H1 (cell line): Measurements from ENCODE around the gene CHRM4. TPM values are rescaled to one million over a fixed set of nuclear protein-coding genes. Genes with fewer than 3 reads are reported as not detected.

Source experiments
- CTCF ChIA-PET: fragments of 300-600 bp; sonication (Branson Sonifier 250); formaldehyde crosslinking; loops from one replicate; lab custom pipeline; 2021; ENCODE audit not compliant: partially characterized antibody; lab: Charles Lee
- POLR2A ChIA-PET: fragments of 300-600 bp; sonication (Branson Sonifier 250); formaldehyde crosslinking; loops from one replicate; lab custom pipeline; 2021; ENCODE audit warnings: inconsistent platforms; ENCODE audit not compliant: partially characterized antibody; lab: Charles Lee
- DNase-seq, 2 experiments: peaks; one replicate each; pipeline versions ENCODE4 v3.0.0 to v3.0.0-alpha.2; 2010 to 2022; ENCODE audit warnings: low spot score in 2 of 2, low read depth in 1 of 2, mixed read lengths in 1 of 2
- FAIRE-seq: peaks from 2 replicates; lab custom pipeline; 2011; peaks lifted over from hg19 to GRCh38; lab: Jason Lieb, UNC
- H2AFZ ChIP-seq: 2 replicates; pipeline ENCODE4 v1.8.1; 2012; ENCODE audit warnings: low read length, inconsistent platforms
- H2AK5ac ChIP-seq: 2 replicates; pipeline ENCODE4 v1.6.1; 2013; ENCODE audit warnings: low read depth, low read length
- H2BK120ac ChIP-seq: replicated peaks from 2 replicates; pipeline ENCODE3; 2013; ENCODE audit warnings: low read depth, low read length, inconsistent platforms
- H2BK12ac ChIP-seq: 2 replicates; pipeline ENCODE4 v1.6.1; 2013; ENCODE audit warnings: low read depth, low read length
- H2BK15ac ChIP-seq: 2 replicates; pipeline ENCODE4 v1.6.1; 2013; ENCODE audit warnings: low read length
- H2BK20ac ChIP-seq: 2 replicates; pipeline ENCODE4 v1.6.1; 2013; ENCODE audit warnings: low read length
- H2BK5ac ChIP-seq: 2 replicates; pipeline ENCODE4 v1.6.1; 2013; ENCODE audit warnings: low read depth, low read length
- H3K14ac ChIP-seq: 2 replicates; pipeline ENCODE4 v1.6.1; 2013; ENCODE audit warnings: inconsistent platforms; ENCODE audit not compliant: insufficient read length
- H3K18ac ChIP-seq: 2 replicates; pipeline ENCODE4 v1.6.1; 2013; ENCODE audit warnings: low read length; ENCODE audit errors: extremely low read depth
- H3K23ac ChIP-seq: 2 replicates; pipeline ENCODE4 v1.6.1; 2013; ENCODE audit warnings: inconsistent platforms; ENCODE audit not compliant: insufficient read length
- H3K23me2 ChIP-seq: 2 replicates; pipeline ENCODE4 v1.6.1; 2013; ENCODE audit warnings: low read depth, low read length
- H3K27ac ChIP-seq: 2 replicates; pipeline ENCODE4 v1.6.1; 2011; ENCODE audit warnings: low read depth, low read length, inconsistent platforms
- H3K27me3 ChIP-seq, 4 experiments: replicated peaks in 1 of 4; 1 replicate in 1 of 4; 2 replicates in 3 of 4; pipeline versions ENCODE4 v1.6.1 to v1.8.1; 2011 to 2013; ENCODE audit warnings: low read length in 3 of 4, mild to moderate bottlenecking in 3 of 4, inconsistent platforms in 2 of 4, mixed read lengths in 2 of 4, moderate library complexity in 1 of 4; ENCODE audit not compliant: control insufficient read depth in 3 of 4, insufficient read depth in 3 of 4; ENCODE audit errors: extremely low read depth in 1 of 4
- H3K36me3 ChIP-seq, 4 experiments: 2 replicates each; pipeline versions ENCODE4 v1.6.1 to v1.8.1; 2011 to 2013; ENCODE audit warnings: mild to moderate bottlenecking in 4 of 4, low read length in 3 of 4, moderate library complexity in 2 of 4, control low read depth in 1 of 4, inconsistent platforms in 1 of 4; ENCODE audit not compliant: insufficient read depth in 4 of 4, control insufficient read depth in 2 of 4
- H3K4ac ChIP-seq: replicated peaks from 2 replicates; pipeline ENCODE3; 2013; ENCODE audit warnings: low read length, low read depth, mixed read lengths, inconsistent platforms; ENCODE audit not compliant: insufficient read length
- H3K4me1 ChIP-seq, 4 experiments: replicated peaks in 1 of 4; 1 replicate in 1 of 4; 2 replicates in 3 of 4; pipeline versions ENCODE4 v1.6.1 to v1.8.1; 2011 to 2013; ENCODE audit warnings: low read length in 3 of 4, inconsistent platforms in 2 of 4, mixed read lengths in 1 of 4; ENCODE audit not compliant: insufficient read depth in 4 of 4, control insufficient read depth in 3 of 4
- H3K4me2 ChIP-seq, 2 experiments: 2 replicates each; pipeline versions ENCODE4 v1.6.1 to v1.8.1; 2011 to 2013; ENCODE audit warnings: low read depth in 2 of 2, low read length in 2 of 2, control low read depth in 1 of 2, inconsistent platforms in 1 of 2, mild to moderate bottlenecking in 1 of 2; ENCODE audit not compliant: insufficient read depth in 1 of 2
- H3K4me3 ChIP-seq, 4 experiments: fragments of 200-600, 300-600 bp in 1 of 4; sonication (generic), shearing (Covaris generic), sonication (Bioruptor Twin) in 1 of 4; 2 replicates each; pipeline versions ENCODE4 v1.5.1 to v1.8.1; 2011 to 2016; ENCODE audit warnings: low read length in 4 of 4, low read depth in 3 of 4, control low read depth in 2 of 4, inconsistent platforms in 2 of 4, mild to moderate bottlenecking in 2 of 4, mixed read lengths in 1 of 4, moderate library complexity in 1 of 4; ENCODE audit not compliant: insufficient read depth in 2 of 4; ENCODE audit errors: extremely low read depth in 1 of 4
- H3K56ac ChIP-seq: replicated peaks from 2 replicates; pipeline ENCODE3; 2013; ENCODE audit warnings: low read depth, mild to moderate bottlenecking, mixed read lengths, low read length, inconsistent platforms; ENCODE audit not compliant: insufficient read length
- H3K79me1 ChIP-seq: 2 replicates; pipeline ENCODE4 v1.6.1; 2013; ENCODE audit warnings: low read depth, low read length, control low read depth
- H3K79me2 ChIP-seq, 2 experiments: 2 replicates each; pipeline versions ENCODE4 v1.6.1 to v1.8.1; 2012 to 2013; ENCODE audit warnings: low read length in 2 of 2, mild to moderate bottlenecking in 2 of 2, inconsistent platforms in 1 of 2; ENCODE audit not compliant: insufficient read depth in 2 of 2, control insufficient read depth in 1 of 2
- H3K9ac ChIP-seq, 4 experiments: replicated peaks in 1 of 4; 1 replicate in 1 of 4; 2 replicates in 3 of 4; pipeline versions ENCODE4 v1.6.1 to v1.8.1; 2011 to 2013; ENCODE audit warnings: low read depth in 3 of 4, low read length in 3 of 4, control low read depth in 2 of 4, mild to moderate bottlenecking in 2 of 4, moderate library complexity in 2 of 4, inconsistent platforms in 1 of 4; ENCODE audit errors: extremely low read depth in 1 of 4
- H3K9me3 ChIP-seq, 2 experiments: 2 replicates each; pipeline versions ENCODE4 v1.6.1 to v1.8.1; 2012 to 2013; ENCODE audit warnings: mild to moderate bottlenecking in 2 of 2, moderate library complexity in 2 of 2, control low read depth in 1 of 2, inconsistent platforms in 1 of 2, low read depth in 1 of 2, low read length in 1 of 2, mixed read lengths in 1 of 2; ENCODE audit not compliant: insufficient read depth in 2 of 2
- H4K20me1 ChIP-seq, 2 experiments: replicated peaks in 1 of 2; 2 replicates each; pipeline versions ENCODE3 to v1.8.1; 2011 to 2013; ENCODE audit warnings: inconsistent platforms in 2 of 2, low read length in 2 of 2, mild to moderate bottlenecking in 1 of 2; ENCODE audit not compliant: insufficient read depth in 2 of 2, control insufficient read depth in 1 of 2
- H4K5ac ChIP-seq: 2 replicates; pipeline ENCODE4 v1.6.1; 2013; ENCODE audit warnings: low read length, low read depth, mixed read lengths, inconsistent platforms; ENCODE audit not compliant: insufficient read length
- H4K8ac ChIP-seq: 2 replicates; pipeline ENCODE4 v1.8.0; 2013; ENCODE audit warnings: mild to moderate bottlenecking, moderate library complexity, low read length, inconsistent platforms; ENCODE audit not compliant: insufficient read depth; ENCODE audit errors: extremely low read depth
- H4K91ac ChIP-seq: replicated peaks from 2 replicates; pipeline ENCODE3; 2013; ENCODE audit warnings: low read length, mixed read lengths, inconsistent platforms; ENCODE audit not compliant: insufficient read length
- CBX8 ChIP-seq: fragments of 300-800, 300-1000 bp; sonication (generic); IDR thresholded peaks from 2 replicates; pipeline ENCODE4 v1.7.1; 2016; ENCODE audit warnings: low read depth, low read length, borderline replicate concordance
- EGR1 ChIP-seq: IDR thresholded peaks from 2 replicates; pipeline ENCODE4 v1.6.1; 2011; ENCODE audit warnings: low read depth, low read length, borderline replicate concordance
- SAP30 ChIP-seq: fragments of 300-600 bp; sonication (generic); IDR thresholded peaks from 2 replicates; pipeline ENCODE4 v1.7.1; 2012; ENCODE audit warnings: low read length, moderate library complexity, mild to moderate bottlenecking, inconsistent platforms; ENCODE audit not compliant: insufficient read depth, insufficient replicate concordance
- SRF ChIP-seq: IDR thresholded peaks from 2 replicates; pipeline ENCODE4 v1.6.1; 2011; ENCODE audit warnings: mild to moderate bottlenecking, low read depth, low read length, moderate library complexity
- WGBS, 2 experiments: shearing (Covaris generic) in 1 of 2; methylation state at CpG; one replicate each; pipeline versions ENCODE4 v1.1.6 to v1.1.7; 2013 to 2015; ENCODE audit warnings: low lambda C conversion rate in 2 of 2, mixed read lengths in 2 of 2, inconsistent platforms in 1 of 2, low coverage in 1 of 2, missing lambda C conversion rate in 1 of 2; ENCODE audit not compliant: insufficient replicate concordance in 2 of 2, insufficient coverage in 1 of 2, insufficient read length in 1 of 2; ENCODE audit errors: extremely low coverage in 1 of 2, missing lambda C conversion rate in 1 of 2; 5-methylcytosine and 5-hydroxymethylcytosine counted together
- polyA plus RNA-seq, 7 experiments: library from polyadenylated mRNA; depleted of rRNA in 3 of 7; stranded (reverse) in 5 of 7; unstranded in 2 of 7; fragments of >200 nt in 5 of 7; fragments of 200-250 nt in 2 of 7; gene quantifications; 1 replicate in 5 of 7; 2 replicates in 1 of 7; 4 replicates in 1 of 7; pipeline versions ENCODE4 v1.2.1 to v1.2.3, GENCODE V29; 2011 to 2013; ENCODE audit warnings: missing spikeins in 2 of 7, mixed read lengths in 2 of 7
- total RNA-seq: library from RNA; stranded (reverse); fragmentation: NEBNext Ultra II Directional; extraction: Animal tissue kit (Norgen Biotek cat#: 25700); gene quantifications from 2 replicates; pipeline ENCODE4 v1.2.1, GENCODE V29; 2021
- TF ChIP-seq, protein P1 (sequence below): IDR thresholded peaks from 2 replicates; pipeline ENCODE4 v1.6.1; 2011; ENCODE audit warnings: low read length, improper control_type of control experiment
- TF ChIP-seq, protein P2 (sequence below): IDR thresholded peaks from 2 replicates; pipeline ENCODE4 v1.6.1; 2012; ENCODE audit warnings: inconsistent platforms

Gene CHRM4
- total and polyA plus RNA-seq, 2 of the 8 experiments (the other 6 are each of a cell fraction or from before 2014, with no cell fraction given), result 1.1 to 1.3 TPM

DNA sequence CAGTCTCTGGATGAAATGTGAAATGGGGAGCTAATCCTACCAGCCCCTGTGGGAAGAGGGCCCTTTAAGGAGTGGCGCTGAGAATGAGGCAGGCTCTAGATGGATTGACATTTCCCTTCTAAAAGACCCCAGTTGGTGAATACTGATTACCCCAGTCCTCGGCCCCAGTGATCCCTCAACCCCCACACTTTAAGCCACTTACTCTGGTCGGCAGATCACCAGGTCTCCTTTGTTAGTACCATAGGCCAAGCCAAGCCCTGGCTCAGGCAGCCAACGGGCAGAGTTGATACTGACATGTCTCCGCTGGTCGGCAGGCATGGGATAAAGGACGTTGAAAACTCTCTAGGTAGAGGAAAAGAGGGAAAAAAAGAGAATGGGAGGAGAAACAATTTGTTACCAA is 26.1 kb upstream of the CHRM4 start:
- CTCF ChIA-PET, result interaction anchor here (0.6 to 1.8 kb wide), 6 partner anchors 9 to 305 kb away, joined by 3 to 6 read pairs (median 4); no protein-coding TSS in a partner anchor
- FAIRE-seq, result no peak
- no peak overlapping the region for H3K14ac ChIP-seq
- no peak overlapping the region for H2AFZ ChIP-seq
- H3K9me3 ChIP-seq, result no peaks in the 10 kb centered on the region
- no peak overlapping the region for H3K56ac ChIP-seq
- peaks cover 0 to 5% of the 10 kb centered on the region in 2 experiments for H4K20me1 ChIP-seq
- no peak overlapping the region for H2BK15ac ChIP-seq
- no peak overlapping the region for H2BK5ac ChIP-seq
- no peak overlapping the region for H3K27ac ChIP-seq
- POLR2A ChIA-PET, result interaction anchor here (1.1 to 1.4 kb wide), 2 partner anchors 18 to 24 kb away, joined by 3 to 5 read pairs; no protein-coding TSS in a partner anchor
- H2BK120ac ChIP-seq, result no peak overlapping the region
- H3K27me3 ChIP-seq, result no peaks in the 10 kb centered on the region
- H3K4me1 ChIP-seq, result 0 out of 7 replicates have a peak, but pooled peaks cover 0 to 2% (median 0%) of the 10 kb centered on the region in 4 experiments
- H3K79me1 ChIP-seq, result no peaks in the 10 kb centered on the region
- TF ChIP-seq, protein P1, sequence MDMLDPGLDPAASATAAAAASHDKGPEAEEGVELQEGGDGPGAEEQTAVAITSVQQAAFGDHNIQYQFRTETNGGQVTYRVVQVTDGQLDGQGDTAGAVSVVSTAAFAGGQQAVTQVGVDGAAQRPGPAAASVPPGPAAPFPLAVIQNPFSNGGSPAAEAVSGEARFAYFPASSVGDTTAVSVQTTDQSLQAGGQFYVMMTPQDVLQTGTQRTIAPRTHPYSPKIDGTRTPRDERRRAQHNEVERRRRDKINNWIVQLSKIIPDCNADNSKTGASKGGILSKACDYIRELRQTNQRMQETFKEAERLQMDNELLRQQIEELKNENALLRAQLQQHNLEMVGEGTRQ, result no peak
- TF ChIP-seq SRF, result no peak
- no peak for TF ChIP-seq SAP30
- TF ChIP-seq EGR1, result no peak
- no peak for TF ChIP-seq CBX8
- TF ChIP-seq, protein P2, sequence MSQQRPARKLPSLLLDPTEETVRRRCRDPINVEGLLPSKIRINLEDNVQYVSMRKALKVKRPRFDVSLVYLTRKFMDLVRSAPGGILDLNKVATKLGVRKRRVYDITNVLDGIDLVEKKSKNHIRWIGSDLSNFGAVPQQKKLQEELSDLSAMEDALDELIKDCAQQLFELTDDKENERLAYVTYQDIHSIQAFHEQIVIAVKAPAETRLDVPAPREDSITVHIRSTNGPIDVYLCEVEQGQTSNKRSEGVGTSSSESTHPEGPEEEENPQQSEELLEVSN, result no peak
- TF ChIP-seq, all 59 proteins: peak for 0
- DNase-seq, result no peak
- Histone ChIP-seq H3K23me2 (no peaks in the 10 kb centered on the region), H4K8ac (no peak overlapping the region), H2BK20ac (no peak overlapping the region), H2AK5ac (no peak overlapping the region), H2BK12ac (no peak overlapping the region), H3K18ac (no peak overlapping the region), H3K9ac (no peak overlapping the region), H3K4ac (no peak overlapping the region), H3K4me2 (no peak overlapping the region), H3K36me3 (peaks cover 0 to 6% (median 1%) of the 10 kb centered on the region in 4 experiments; a peak in 5 of 8 replicates), H4K91ac (no peak overlapping the region), H3K23ac (no peak overlapping the region), H3K4me3 (no peak overlapping the region), H4K5ac (no peak overlapping the region), H3K79me2 (no peaks in the 10 kb centered on the region)
- WGBS, 2 experiments, result 77% methylated on average over 7 of the region's 7 CpGs; no CpG with 5 or more reads in 1 of the 2 experiments
